LoVo (cell line): ENCODE results near the gene SH3PXD2A.
A peak's percentile ranks its signal among the peaks of the same experiment; 100 is the strongest.

Experiments used
- DNase-seq: peaks from one replicate; pipeline ENCODE4 v3.0.0-alpha.2; 2016; ENCODE audit warnings: low spot score

The SH3PXD2A gene

GRCh38 chr10:103703941-103704919 is 151.1 kb downstream of the SH3PXD2A start:
- DNase-seq: no peak

- no peak for DNase-seq
Observed at GRCh38 chr10:103701380-103702222, 153.8 kb downstream of the SH3PXD2A start.

DNA sequence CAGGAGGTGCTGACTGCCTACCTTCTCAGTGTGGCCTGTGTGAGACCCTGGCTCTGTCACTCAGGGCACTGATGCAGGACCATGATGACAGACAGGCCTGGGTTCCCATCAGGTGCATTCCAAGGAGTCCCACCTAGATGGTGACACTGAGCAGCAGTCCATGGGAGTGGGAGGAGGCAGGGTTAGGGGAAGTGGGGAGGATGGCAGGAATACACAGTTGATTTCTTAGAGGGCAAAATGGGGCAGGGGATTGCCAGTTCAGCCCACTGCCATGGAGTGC is 155.0 kb downstream of the SH3PXD2A start:
- DNase-seq: no peak

DNA sequence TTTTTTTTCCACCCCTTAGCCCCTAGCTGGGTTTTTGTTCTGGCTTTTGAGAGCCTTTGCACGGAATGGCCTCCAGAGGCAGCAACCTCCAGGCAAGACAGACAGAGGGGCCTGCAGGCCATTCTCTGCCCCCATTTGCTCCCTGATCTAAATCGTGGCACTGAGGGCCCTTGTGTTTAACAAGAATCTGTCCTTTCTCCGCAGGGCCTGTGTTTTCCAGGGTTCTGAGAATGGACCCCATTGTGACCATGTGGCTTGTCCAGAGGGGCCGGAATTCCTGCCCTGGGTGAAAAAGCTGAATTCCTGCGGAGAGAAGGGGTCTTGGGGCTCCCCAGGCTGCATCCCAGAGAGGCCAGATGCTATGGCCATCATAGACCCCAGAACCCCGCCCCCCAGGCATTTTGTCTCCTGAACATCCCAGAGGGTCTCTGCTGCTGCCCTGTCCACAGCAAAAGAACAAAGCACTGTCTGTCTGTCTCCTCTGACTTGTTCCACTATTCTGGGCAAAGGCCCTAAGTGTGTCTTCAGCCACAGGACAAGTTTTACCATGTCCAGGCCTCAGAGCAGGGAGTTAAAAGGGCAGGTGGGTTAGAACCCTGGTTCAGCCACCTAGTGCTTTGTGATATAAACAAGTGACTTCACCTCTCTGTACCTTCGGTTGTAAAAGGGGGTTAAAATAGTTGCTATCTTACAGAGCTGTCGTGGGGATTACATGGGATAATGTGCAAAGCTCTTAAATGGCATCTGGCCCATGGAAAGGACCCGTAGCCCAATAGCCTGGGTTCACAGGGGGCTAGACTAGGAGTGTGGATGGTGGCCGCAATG is 155.6 kb downstream of the SH3PXD2A start:
- no peak for DNase-seq

DNA sequence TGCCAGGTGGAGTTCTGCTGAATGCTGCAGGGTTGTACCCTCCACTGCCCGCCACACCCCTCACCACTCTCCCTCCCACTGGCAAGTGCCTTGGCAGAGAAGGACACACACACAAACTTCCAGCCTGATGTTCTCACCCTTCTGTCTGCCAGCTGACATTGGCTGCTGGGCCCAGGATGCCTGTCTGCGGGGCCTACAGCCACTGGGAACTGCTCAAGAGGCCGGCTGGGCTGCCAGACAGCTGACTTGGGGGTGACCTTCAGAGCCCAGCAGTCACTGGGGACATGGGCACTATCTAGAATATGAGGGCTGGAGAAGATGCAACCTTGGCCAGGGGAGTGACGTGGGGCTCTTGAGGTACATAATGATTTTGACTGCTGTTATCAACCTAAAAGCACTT is 157.1 kb downstream of the SH3PXD2A start:
- DNase-seq: no peak

GRCh38 chr10:103697787-103698186 is 157.6 kb downstream of the SH3PXD2A start:
- no peak for DNase-seq

DNA sequence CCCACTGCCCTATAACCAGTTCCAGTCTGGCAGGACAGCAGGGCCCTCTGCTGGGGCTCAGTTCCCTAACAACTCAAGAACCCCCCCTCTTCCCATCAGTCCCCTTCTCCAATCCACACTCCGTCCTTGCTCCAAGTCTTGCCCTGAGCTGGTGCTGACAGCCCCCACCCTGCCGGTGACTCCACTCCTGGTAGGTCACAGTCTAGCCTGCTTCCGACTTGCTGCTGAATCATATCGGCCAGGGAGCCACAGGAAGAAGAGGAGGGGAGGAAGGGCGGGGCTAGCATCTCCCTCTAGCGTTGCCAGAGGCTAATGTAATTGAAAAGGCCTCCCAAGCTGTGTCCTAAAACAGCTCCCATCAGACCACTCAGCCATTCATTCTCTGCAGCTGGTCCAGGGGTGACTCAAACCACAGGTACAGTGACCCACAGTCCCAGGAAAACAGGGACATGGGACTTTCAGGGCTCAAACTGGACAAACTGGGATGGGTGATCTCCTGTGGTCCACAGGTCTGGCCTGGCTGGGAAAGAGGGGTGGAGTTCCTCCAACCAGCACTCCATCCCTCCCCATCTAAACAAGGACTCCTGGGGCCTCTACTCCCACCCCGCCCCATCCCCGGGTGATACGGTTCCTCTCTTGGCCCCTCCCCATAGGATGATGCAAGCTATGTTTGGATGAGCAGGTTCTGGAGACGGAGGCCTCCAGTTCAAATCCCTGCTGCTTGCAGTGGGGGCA is 158.8 kb downstream of the SH3PXD2A start:
- peak; percentile 26 for DNase-seq

DNA sequence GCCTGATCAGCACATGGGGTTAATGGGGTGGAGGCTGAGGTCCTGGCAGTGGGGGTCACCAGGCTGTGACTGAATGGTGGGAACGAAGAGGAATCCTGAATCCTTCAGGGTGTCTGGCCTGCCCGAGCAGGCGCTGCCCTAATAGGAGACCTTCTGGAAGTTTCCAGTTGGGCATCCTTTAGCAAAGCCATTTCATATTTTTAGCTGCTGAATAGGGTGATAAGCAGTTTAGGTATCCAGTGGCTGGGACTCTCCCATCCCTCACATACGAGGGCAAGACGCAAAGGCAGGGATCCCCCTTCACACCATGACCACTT is 159.3 kb downstream of the SH3PXD2A start:
- DNase-seq: no peak

DNA sequence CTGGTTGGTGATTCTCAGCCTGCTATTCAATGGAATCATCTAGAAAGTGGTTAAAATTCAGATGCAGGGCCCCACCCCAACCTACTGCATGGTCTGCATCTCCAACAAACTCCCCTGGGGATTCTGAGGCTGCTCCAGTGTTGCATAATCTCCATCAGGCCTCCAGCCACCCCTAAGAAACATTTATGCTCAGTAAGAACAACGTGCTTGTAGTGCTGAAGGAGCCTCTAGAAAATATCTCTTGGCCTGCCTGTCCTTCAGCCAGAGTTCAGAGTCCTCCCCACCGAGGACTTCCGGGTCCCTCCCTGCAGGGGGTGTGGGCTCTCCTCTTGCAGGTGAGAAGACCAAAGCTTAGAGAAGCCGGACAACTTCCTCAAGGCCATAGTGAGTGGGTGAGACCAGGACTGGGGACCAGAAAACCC is 159.8 kb downstream of the SH3PXD2A start:
- DNase-seq: no peak

DNA sequence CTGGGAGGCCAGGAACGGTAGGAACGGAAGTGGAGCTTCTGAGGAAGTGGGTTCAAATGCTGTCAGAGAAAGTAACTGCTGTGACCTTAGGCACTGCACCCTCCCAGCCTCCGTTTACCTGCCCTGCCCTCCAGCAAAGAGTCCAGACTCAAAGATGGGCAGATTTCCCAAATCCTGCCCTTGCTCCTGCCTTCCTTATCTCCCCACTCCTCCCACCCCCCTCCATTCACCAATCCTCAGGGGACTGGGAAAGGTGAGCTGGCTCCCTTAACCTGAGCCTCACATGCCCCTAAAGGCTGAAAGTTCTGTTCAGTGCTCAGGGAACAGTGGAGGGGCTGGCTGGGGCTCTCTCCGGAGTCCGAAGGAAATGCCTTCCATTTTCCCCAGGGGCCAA is 161.6 kb downstream of the SH3PXD2A start:
- DNase-seq: no peak

DNA sequence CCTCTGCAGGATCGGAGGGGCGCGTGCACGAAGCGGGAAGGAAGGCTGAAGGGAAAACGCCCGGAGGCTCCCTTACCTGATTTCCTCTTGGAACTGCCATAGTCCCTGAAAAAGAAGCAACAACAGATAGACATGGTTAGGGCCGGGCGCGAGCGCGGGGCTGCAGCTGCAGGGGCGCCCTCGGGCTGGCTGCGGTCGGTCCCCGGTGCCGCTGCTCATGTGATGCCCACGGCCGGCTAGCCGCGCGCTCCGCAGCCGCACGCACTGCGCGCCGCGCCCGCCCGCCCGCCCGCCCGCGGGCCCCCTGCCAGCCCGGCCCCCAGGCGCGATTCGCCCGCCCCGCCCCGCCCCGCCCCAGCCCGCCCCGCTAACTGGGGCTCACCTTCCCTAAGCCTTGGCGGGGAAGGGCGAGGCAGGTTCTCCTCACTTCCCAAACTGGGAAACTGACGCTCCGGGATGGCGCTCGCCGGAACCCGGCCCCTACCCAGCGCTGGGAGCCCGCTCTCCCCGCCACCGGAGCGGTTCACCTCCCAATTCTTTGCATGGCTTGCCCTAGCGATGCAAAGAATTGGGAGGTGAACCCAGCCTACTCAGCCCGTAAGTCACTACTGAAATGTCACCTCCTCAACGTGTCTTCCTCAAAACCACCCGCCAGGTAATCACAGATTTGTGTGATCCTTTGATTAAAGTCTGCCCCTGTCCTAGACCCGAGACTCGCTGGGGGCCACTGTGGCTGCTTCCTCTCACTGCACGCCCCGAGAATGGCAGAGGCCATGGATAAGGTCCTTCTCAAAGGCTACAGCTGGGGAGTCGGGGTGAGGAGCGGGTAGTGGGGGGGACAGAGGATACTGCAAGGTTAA is 162.2 kb downstream of the SH3PXD2A start:
- DNase-seq: no peak

- DNase-seq: no peak
Observed at GRCh38 chr10:103692436-103692951, 162.9 kb downstream of the SH3PXD2A start.

DNA sequence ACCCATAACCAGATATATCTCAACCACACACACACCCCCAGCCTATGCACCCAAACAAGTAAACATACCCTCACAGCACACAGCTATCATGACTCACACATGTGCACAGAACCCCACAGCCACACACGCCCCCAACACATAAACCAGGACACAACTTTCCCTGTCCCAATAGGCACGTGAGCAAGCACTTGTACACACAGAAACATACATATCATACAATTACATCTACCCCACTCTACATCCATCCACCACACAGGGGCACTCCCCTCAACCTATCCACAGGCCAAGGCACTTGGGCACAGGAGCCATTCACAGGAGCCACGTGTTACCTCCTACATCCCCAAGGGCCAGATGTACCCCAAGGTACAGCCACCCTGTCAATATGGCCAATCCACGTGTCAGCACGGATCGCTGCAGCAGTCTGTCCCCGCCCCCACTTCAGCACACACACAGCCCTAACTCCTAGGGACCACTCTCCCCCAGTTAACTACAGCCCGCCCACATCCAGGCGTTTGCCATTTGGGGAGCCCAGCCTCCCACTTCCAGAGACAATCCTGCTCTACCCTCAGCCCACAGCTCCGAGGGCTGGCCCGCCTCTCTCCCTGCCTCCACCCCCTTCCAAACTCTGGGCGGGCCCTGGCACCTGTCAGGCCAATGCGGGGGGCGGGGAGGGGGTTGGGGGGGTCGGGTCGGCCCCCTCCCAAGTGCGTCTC is 163.5 kb downstream of the SH3PXD2A start:
- no peak for DNase-seq

DNA sequence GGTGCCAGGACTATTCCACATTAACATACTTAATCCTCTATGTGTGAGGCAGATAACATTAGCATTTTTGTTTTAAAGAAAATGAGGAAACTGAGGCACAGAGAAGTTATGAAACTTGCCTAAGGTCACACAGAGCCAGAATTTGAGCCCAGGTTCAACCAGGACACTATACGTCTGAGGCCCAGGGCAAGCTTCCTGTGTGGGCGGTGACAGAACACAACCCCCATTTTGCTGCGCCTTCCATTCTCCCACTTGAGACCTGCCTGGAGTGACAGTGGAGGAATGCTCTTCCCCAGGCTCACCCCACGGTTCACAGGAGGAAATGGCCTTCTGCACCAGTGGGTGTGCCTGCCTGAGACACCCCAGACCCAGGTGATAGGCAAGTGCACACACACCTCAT is 164.1 kb downstream of the SH3PXD2A start:
- DNase-seq: no peak

GRCh38 chr10:103690281-103690680 is 165.1 kb downstream of the SH3PXD2A start:
- DNase-seq: no peak

- DNase-seq: no peak
Observed at GRCh38 chr10:103688491-103688890, 166.9 kb downstream of the SH3PXD2A start.

- DNase-seq: no peak
Observed at GRCh38 chr10:103687718-103688117, 167.7 kb downstream of the SH3PXD2A start.

DNA sequence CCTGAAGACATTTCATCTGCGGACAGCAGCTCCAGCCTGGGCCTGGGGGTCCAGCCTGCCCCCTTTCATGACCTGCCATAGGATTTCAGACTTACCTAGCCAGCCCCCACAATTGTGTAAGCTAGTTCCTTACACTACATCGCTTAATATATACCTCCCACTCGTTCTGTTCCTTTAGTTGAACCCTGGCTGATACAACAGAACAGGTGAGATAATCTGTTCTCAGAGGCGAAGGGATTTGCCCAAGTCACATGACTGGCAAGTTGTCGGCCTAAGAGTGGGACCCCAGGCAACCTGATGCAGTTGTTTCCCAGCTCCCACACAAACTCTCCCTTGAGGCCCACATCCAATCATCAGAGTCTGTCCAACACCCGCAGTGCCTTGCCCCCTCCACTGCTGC is 168.2 kb downstream of the SH3PXD2A start:
- DNase-seq: no peak

DNA sequence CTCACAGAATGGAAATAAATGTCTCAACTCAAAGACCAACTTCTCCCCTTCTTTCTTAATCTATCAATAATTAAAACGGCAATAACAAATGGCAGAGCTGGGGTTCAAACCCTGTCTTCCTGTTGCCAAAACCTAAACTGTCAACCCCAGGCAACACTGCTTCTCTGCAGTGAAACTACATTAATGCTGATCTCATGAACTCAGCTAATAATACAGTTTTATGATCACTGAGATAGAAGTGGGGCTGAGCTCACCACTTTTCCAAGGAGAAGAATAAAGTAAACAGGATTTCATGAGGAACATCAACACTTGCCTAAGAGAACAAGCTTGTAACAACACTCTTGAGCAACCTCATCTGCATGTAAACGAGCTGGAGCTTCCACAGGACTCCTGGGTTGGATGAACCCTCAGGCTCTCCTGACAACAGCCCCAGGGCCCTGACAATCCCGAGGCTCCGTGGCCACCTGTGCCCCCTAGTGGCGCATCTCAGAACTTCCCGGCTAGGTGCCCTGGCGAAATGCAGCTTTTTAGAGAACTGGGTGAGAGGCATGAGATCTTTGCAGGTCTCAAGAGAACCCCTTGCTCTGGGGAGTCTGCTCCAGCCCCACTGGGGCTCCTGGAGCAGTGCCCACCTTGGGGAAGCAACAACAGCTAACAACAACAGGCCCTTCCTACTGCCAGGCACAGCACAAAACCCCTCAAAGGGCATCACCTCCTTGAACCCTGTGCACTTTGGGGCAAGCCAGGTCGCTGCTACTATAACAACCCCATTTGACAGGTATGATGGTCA is 169.3 kb downstream of the SH3PXD2A start:
- DNase-seq: peak; percentile 64
